Fibroblast of skin of scalp (primary cell): ENCODE results near the gene RAMP1.
"Not testable (repeated sequence)": the region's sequence is repeated elsewhere in the genome, so short reads cannot be mapped to it uniquely, and the experiment has no call there.

Experiments
- DNase-seq: peaks from one replicate; pipeline ENCODE4 v3.0.0-alpha.2; 2013

The RAMP1 gene

GRCh38 chr2:237863689-237864443, 4.4 kb downstream of the RAMP1 start:
- no peak for DNase-seq

- no peak for DNase-seq
Measured at GRCh38 chr2:237864444-237864931, 5.1 kb downstream of the RAMP1 start.

- DNase-seq = peak; percentile 27
Measured at GRCh38 chr2:237864940-237865622, 5.7 kb downstream of the RAMP1 start.

- DNase-seq = no peak
Measured at GRCh38 chr2:237865623-237866041, 6.2 kb downstream of the RAMP1 start.

- DNase-seq = peak; percentile 54
Measured at GRCh38 chr2:237866101-237866621, 6.7 kb downstream of the RAMP1 start.

- no peak for DNase-seq
Measured at GRCh38 chr2:237867465-237867864, 8.0 kb downstream of the RAMP1 start.

- DNase-seq = not testable (repeated sequence)
Measured at GRCh38 chr2:237868074-237868473, 8.7 kb downstream of the RAMP1 start.

- peak; percentile 22 for DNase-seq
Measured at GRCh38 chr2:237868631-237869342, 9.4 kb downstream of the RAMP1 start.

- DNase-seq = no peak
Measured at GRCh38 chr2:237869343-237870102, 10.1 kb downstream of the RAMP1 start.

GRCh38 chr2:237870126-237870525, 10.7 kb downstream of the RAMP1 start:
- DNase-seq = no peak

GRCh38 chr2:237870754-237871651, 11.6 kb downstream of the RAMP1 start:
- DNase-seq = no peak

GRCh38 chr2:237872178-237872887, 12.9 kb downstream of the RAMP1 start:
- no peak for DNase-seq

GRCh38 chr2:237873421-237873831, 14.0 kb downstream of the RAMP1 start:
- no peak for DNase-seq

GRCh38 chr2:237873897-237874551, 14.6 kb downstream of the RAMP1 start:
- DNase-seq = no peak

- peak; percentile 80 for DNase-seq
Measured at GRCh38 chr2:237874585-237875161, 15.2 kb downstream of the RAMP1 start.

- no peak for DNase-seq
Measured at GRCh38 chr2:237875256-237876060, 16.0 kb downstream of the RAMP1 start.

GRCh38 chr2:237876061-237876526, 16.7 kb downstream of the RAMP1 start:
- DNase-seq = no peak

GRCh38 chr2:237876532-237876931, 17.1 kb downstream of the RAMP1 start:
- DNase-seq = no peak
